Measurements from ENCODE around the gene BOLA1. TPM values are rescaled to one million over a fixed set of nuclear protein-coding genes. Genes with fewer than 3 reads are reported as not detected.

Gene BOLA1
- total and polyA plus RNA-seq, 4 donors = 12.5 to 28.5 (median 15.5) TPM

DNA sequence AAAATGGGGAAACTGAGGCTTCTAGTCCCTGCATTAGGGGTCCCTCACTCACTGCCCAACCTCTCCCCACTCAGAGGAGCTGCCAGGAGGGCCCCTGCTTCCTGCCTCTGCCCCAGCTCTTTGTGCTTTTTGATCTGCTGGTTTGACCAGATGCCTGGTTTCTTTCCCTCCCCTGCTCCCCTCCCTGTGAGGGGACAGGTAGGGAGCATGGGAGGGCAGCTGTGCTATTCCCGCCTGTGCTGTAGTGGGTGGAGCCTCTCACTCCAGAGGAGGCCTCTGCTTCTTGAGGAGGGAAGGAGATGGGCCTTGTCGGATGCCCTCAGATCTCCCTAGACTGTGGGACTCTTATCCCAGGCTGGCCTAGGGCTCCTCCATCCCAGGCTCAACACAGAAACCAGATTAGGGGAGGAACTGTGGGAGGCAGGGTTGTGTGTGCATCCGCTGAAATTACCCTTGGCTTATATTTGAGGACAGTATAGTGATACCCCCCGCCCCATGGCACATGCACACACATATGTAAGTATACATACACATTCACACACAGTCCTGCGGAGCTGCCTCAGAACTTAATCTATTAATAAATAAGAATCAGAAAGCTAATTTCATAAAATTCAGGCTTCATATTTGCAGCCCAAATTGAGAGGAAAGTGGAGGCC is 4.6 kb downstream of the BOLA1 start:
- Histone ChIP-seq H3K4me1 (ENCODE audit: control insufficient read depth in 5 of 5, insufficient read depth in 5 of 5, low read length in 5 of 5) (peaks cover 0 to 9% (median 3%) of the 10 kb centered on the region in 5 donors), H3K27me3 (ENCODE audit: control insufficient read depth in 3 of 3, insufficient read depth in 3 of 3, low read length in 2 of 3) (no peaks in the 10 kb centered on the region), H3K36me3 (ENCODE audit: control insufficient read depth in 4 of 4, insufficient read depth in 4 of 4, low read length in 4 of 4) (no peaks in the 10 kb centered on the region), H3K27ac (ENCODE audit: low read depth in 1 of 2, low read length in 1 of 2) (no peak overlapping the region), H3K4me3 (no peak overlapping the region), H3K9me3 (ENCODE audit: control insufficient read depth in 4 of 4, insufficient read depth in 3 of 4, low read length in 3 of 4) (no peaks in the 10 kb centered on the region), H3K9ac (ENCODE audit: insufficient read depth in 1 of 2, low read length in 2 of 2) (no peak overlapping the region)
- no peak for ATAC-seq (ENCODE audit: insufficient read depth, low FRiP score)
- TF ChIP-seq, protein P1, sequence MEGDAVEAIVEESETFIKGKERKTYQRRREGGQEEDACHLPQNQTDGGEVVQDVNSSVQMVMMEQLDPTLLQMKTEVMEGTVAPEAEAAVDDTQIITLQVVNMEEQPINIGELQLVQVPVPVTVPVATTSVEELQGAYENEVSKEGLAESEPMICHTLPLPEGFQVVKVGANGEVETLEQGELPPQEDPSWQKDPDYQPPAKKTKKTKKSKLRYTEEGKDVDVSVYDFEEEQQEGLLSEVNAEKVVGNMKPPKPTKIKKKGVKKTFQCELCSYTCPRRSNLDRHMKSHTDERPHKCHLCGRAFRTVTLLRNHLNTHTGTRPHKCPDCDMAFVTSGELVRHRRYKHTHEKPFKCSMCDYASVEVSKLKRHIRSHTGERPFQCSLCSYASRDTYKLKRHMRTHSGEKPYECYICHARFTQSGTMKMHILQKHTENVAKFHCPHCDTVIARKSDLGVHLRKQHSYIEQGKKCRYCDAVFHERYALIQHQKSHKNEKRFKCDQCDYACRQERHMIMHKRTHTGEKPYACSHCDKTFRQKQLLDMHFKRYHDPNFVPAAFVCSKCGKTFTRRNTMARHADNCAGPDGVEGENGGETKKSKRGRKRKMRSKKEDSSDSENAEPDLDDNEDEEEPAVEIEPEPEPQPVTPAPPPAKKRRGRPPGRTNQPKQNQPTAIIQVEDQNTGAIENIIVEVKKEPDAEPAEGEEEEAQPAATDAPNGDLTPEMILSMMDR (IDR thresholded peaks at IDR 0.05; ENCODE audit: control extremely low read depth, extremely low read depth) = no peak
- peak in 1 of 3 donors; percentile 21 for DNase-seq
- WGBS, 2 donors = 89 to 94% methylated on average over 5 of the region's 5 CpGs

DNA sequence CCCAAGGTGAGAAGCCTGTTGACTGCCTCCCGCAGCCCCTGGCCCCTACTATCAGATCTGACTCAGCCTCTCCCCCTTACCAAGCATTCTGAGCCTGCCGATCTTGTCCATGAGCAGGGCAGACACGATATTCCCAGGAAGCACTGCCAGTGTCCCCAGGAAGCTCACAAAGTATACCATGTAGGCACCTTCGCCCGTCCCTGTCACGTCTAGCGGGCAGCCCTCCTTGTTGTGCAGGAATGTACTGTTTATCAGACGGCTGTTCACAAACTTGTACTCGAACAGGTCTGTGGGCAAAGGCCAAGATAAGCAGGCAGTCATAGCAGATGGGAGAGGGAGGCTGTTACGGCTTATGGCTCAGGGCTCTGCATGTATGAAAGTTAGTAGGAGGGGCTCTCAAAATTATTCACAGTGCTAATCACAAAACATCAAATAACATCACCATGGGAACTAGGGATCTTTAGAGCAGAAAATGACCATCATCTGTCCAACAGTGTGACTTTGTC is 7.3 kb downstream of the BOLA1 start:
- no peak overlapping the region for H3K27ac ChIP-seq (ENCODE audit: low read depth in 1 of 2, low read length in 1 of 2)
- ATAC-seq (ENCODE audit: insufficient read depth, low FRiP score) = no peak
- no peaks in the 10 kb centered on the region for H3K27me3 ChIP-seq (ENCODE audit: control insufficient read depth in 3 of 3, insufficient read depth in 3 of 3, low read length in 2 of 3)
- no peak for DNase-seq
- H3K9ac ChIP-seq (ENCODE audit: insufficient read depth in 1 of 2, low read length in 2 of 2) = no peak overlapping the region
- no peaks in the 10 kb centered on the region for H3K9me3 ChIP-seq (ENCODE audit: control insufficient read depth in 4 of 4, insufficient read depth in 3 of 4, low read length in 3 of 4)
- WGBS, 2 donors = 85 to 94% methylated on average over 10 of the region's 10 CpGs
- no peak overlapping the region for H3K4me3 ChIP-seq
- H3K36me3 ChIP-seq (ENCODE audit: control insufficient read depth in 4 of 4, insufficient read depth in 4 of 4, low read length in 4 of 4) = no peaks in the 10 kb centered on the region
- H3K4me1 ChIP-seq (ENCODE audit: control insufficient read depth in 5 of 5, insufficient read depth in 5 of 5, low read length in 5 of 5) = no peaks in the 10 kb centered on the region
- TF ChIP-seq, protein P1 (IDR thresholded peaks at IDR 0.05; ENCODE audit: control extremely low read depth, extremely low read depth) = no peak

GRCh38 chr1:149914545-149914944 is 15.2 kb downstream of the BOLA1 start:
- ATAC-seq (ENCODE audit: insufficient read depth, low FRiP score) (no peak), DNase-seq (no peak)
- H3K9me3 ChIP-seq (ENCODE audit: control insufficient read depth in 4 of 4, insufficient read depth in 3 of 4, low read length in 3 of 4) = no peaks in the 10 kb centered on the region
- H3K36me3 ChIP-seq (ENCODE audit: control insufficient read depth in 4 of 4, insufficient read depth in 4 of 4, low read length in 4 of 4) = no peaks in the 10 kb centered on the region
- no peak overlapping the region for H3K9ac ChIP-seq (ENCODE audit: insufficient read depth in 1 of 2, low read length in 2 of 2)
- peaks cover 0 to 19% (median 0%) of the 10 kb centered on the region in 5 donors for H3K4me1 ChIP-seq (ENCODE audit: control insufficient read depth in 5 of 5, insufficient read depth in 5 of 5, low read length in 5 of 5)
- H3K4me3 ChIP-seq = no peak overlapping the region
- peaks cover 0 to 4% (median 0%) of the 10 kb centered on the region in 3 donors for H3K27me3 ChIP-seq (ENCODE audit: control insufficient read depth in 3 of 3, insufficient read depth in 3 of 3, low read length in 2 of 3)
- H3K27ac ChIP-seq (ENCODE audit: low read depth in 1 of 2, low read length in 1 of 2) = no peak overlapping the region
- TF ChIP-seq, protein P1 (IDR thresholded peaks at IDR 0.05; ENCODE audit: control extremely low read depth, extremely low read depth) = no peak
- 82 to 88% methylated on average over 1 of the region's 1 CpG for WGBS, 2 donors

Measured in lung (tissue), 12 donors.